Vagina (tissue), 2 donors: Measurements from ENCODE around the gene CRTAC1.

Source experiments
- CTCF ChIP-seq, 3 experiments: fragments of 450-650 bp in 2 of 3; fragments of 200-600 bp in 1 of 3; sonication (generic) in 1 of 3; IDR thresholded peaks; one replicate each; pipeline ENCODE4 v1.5.1; 2017 to 2019; ENCODE audit warnings: antibody characterized with exemption in 3 of 3, mild to moderate bottlenecking in 2 of 3, moderate library complexity in 2 of 3
- POLR2A ChIP-seq, 2 donors: fragments of 450-650 bp; IDR thresholded peaks; one replicate each; pipeline ENCODE4 v1.6.1; 2017; ENCODE audit warnings: antibody characterized with exemption in 2 of 2, mild to moderate bottlenecking in 2 of 2, moderate library complexity in 2 of 2
- POLR2AphosphoS5 ChIP-seq, 2 donors: sonication (generic); formaldehyde crosslinking; IDR thresholded peaks; one replicate each; pipeline ENCODE4 v1.9.0; 2017; ENCODE audit warnings: antibody characterized with exemption in 2 of 2, mild to moderate bottlenecking in 2 of 2, low read depth in 1 of 2; ENCODE audit not compliant: insufficient read depth in 1 of 2

- TF ChIP-seq CTCF (IDR thresholded peaks at IDR 0.05) (no peak), POLR2AphosphoS5 (IDR thresholded peaks at IDR 0.05; ENCODE audit: insufficient read depth in 1 of 2, low read depth in 1 of 2) (no peak), POLR2A (IDR thresholded peaks at IDR 0.05) (no peak)
These were observed 31.1 kb downstream of the CRTAC1 start for GRCh38 chr10:97999066-97999922.
